ENCODE measurements around the gene PHF8. TPM values are rescaled to one million over a fixed set of nuclear protein-coding genes. Genes with fewer than 3 reads are reported as not detected.

PHF8 gene
- total and polyA plus RNA-seq, 4 donors: 12.3 to 59.7 (median 16.1) TPM

- TF ChIP-seq CTCF (IDR thresholded peaks at IDR 0.05; ENCODE audit: low read depth, low read length, missing input control): no peak
- no peak for TF ChIP-seq GABPA (IDR thresholded peaks at IDR 0.05 in 1 of 2, conservative IDR thresholded peaks at IDR 0.05 in 1 of 2)
- TF ChIP-seq MAX (IDR thresholded peaks at IDR 0.05): no peak
- TF ChIP-seq RXRA (IDR thresholded peaks at IDR 0.05): peak in 1 of 2 donors; percentile 68
- TF ChIP-seq HNF4G (IDR thresholded peaks at IDR 0.05): no peak
- no peak for TF ChIP-seq RAD21 (IDR thresholded peaks at IDR 0.05)
- TF ChIP-seq EGR1 (IDR thresholded peaks at IDR 0.05; ENCODE audit: low read depth in 2 of 2): no peak
- no peak for TF ChIP-seq TAF1 (conservative IDR thresholded peaks at IDR 0.05)
- TF ChIP-seq ATF3 (IDR thresholded peaks at IDR 0.05): no peak
- no peak for TF ChIP-seq NR2F2 (IDR thresholded peaks at IDR 0.05)
- TF ChIP-seq YY1 (IDR thresholded peaks at IDR 0.05): peak; percentile 47
Measured at GRCh38 chrX:54030329-54030728, 13.9 kb downstream of the PHF8 start (continued).

GRCh38 chrX:54029529-54030143 lies 14.6 kb downstream of the PHF8 start:
- no peak for DNase-seq (ENCODE audit: low spot score)
- no peak overlapping the region for H3K4me3 ChIP-seq (ENCODE audit: low read depth in 1 of 3, low read length in 3 of 3)
- TF ChIP-seq HNF4A (conservative IDR thresholded peaks at IDR 0.05) (peak; percentile 32 to 44), GABPA (IDR thresholded peaks at IDR 0.05 in 1 of 2, conservative IDR thresholded peaks at IDR 0.05 in 1 of 2) (no peak), RXRA (IDR thresholded peaks at IDR 0.05) (peak; percentile 54 to 61)
- no peaks in the 10 kb centered on the region for H3K27me3 ChIP-seq (ENCODE audit: control insufficient read depth in 4 of 4, insufficient read depth in 4 of 4, low read length in 3 of 4)
- H3K4me1 ChIP-seq (ENCODE audit: control insufficient read depth in 4 of 4, insufficient read depth in 4 of 4, low read length in 3 of 4): peaks cover 13 to 22% (median 20%) of the 10 kb centered on the region in 4 donors
- H3K9me3 ChIP-seq (ENCODE audit: control insufficient read depth in 4 of 4, low read length in 3 of 4): no peaks in the 10 kb centered on the region
- peak overlapping the region; percentile 9 to 37 for H3K27ac ChIP-seq (ENCODE audit: low read depth in 1 of 2, low read length in 2 of 2)
- H3K36me3 ChIP-seq (ENCODE audit: control insufficient read depth in 4 of 4, insufficient read depth in 3 of 4, low read depth in 1 of 4, low read length in 3 of 4): peaks cover 0 to 11% (median 5%) of the 10 kb centered on the region in 4 donors
- H3K9ac ChIP-seq (ENCODE audit: low read depth in 1 of 2, low read length in 2 of 2): no peak overlapping the region
- 41% methylated on average over 10 of the region's 10 CpGs for WGBS

- Histone ChIP-seq H3K27ac (ENCODE audit: low read depth in 1 of 2, low read length in 2 of 2) (peak overlapping the region; percentile 25 to 46), H3K36me3 (ENCODE audit: control insufficient read depth in 4 of 4, insufficient read depth in 3 of 4, low read depth in 1 of 4, low read length in 3 of 4) (peaks cover 3 to 19% (median 15%) of the 10 kb centered on the region in 4 donors), H3K9ac (ENCODE audit: low read depth in 1 of 2, low read length in 2 of 2) (no peak overlapping the region), H3K4me3 (ENCODE audit: low read depth in 1 of 3, low read length in 3 of 3) (no peak overlapping the region), H3K4me1 (ENCODE audit: control insufficient read depth in 4 of 4, insufficient read depth in 4 of 4, low read length in 3 of 4) (peaks cover 5 to 9% (median 8%) of the 10 kb centered on the region in 4 donors), H3K27me3 (ENCODE audit: control insufficient read depth in 4 of 4, insufficient read depth in 4 of 4, low read length in 3 of 4) (no peaks in the 10 kb centered on the region), H3K9me3 (ENCODE audit: control insufficient read depth in 4 of 4, low read length in 3 of 4) (no peaks in the 10 kb centered on the region)
- WGBS: 52% methylated on average over 5 of the region's 5 CpGs
- DNase-seq (ENCODE audit: low spot score): no peak
- TF ChIP-seq JUND (IDR thresholded peaks at IDR 0.05): no peak
- no peak for TF ChIP-seq FOXA2 (IDR thresholded peaks at IDR 0.05)
- peak in 1 of 2 donors; percentile 32 for TF ChIP-seq HNF4A (conservative IDR thresholded peaks at IDR 0.05)
- TF ChIP-seq ZBTB33 (IDR thresholded peaks at IDR 0.05): no peak
- no peak for TF ChIP-seq HNF4G (IDR thresholded peaks at IDR 0.05)
- peak in 1 of 2 donors; percentile 47 for TF ChIP-seq RXRA (IDR thresholded peaks at IDR 0.05)
- TF ChIP-seq RAD21 (IDR thresholded peaks at IDR 0.05): peak in 1 of 2 donors; percentile 22
- peak; percentile 6 for TF ChIP-seq SP1 (IDR thresholded peaks at IDR 0.05)
Measured at GRCh38 chrX:54024350-54024749, 19.9 kb downstream of the PHF8 start.

All from liver (tissue), 9 donors.